H1 (cell line): Measurements from ENCODE around the gene SLC25A21. TPM values are rescaled to one million over a fixed set of nuclear protein-coding genes. Genes with fewer than 3 reads are reported as not detected.

ENCODE experiments used
- CTCF ChIA-PET: fragments of 300-600 bp; sonication (Branson Sonifier 250); formaldehyde crosslinking; loops from one replicate; lab custom pipeline; 2021; ENCODE audit not compliant: partially characterized antibody; lab: Charles Lee
- POLR2A ChIA-PET: fragments of 300-600 bp; sonication (Branson Sonifier 250); formaldehyde crosslinking; loops from one replicate; lab custom pipeline; 2021; ENCODE audit warnings: inconsistent platforms; ENCODE audit not compliant: partially characterized antibody; lab: Charles Lee
- DNase-seq, 2 experiments: peaks; one replicate each; pipeline versions ENCODE4 v3.0.0 to v3.0.0-alpha.2; 2010 to 2022; ENCODE audit warnings: low spot score in 2 of 2, low read depth in 1 of 2, mixed read lengths in 1 of 2
- FAIRE-seq: peaks from 2 replicates; lab custom pipeline; 2011; peaks lifted over from hg19 to GRCh38; lab: Jason Lieb, UNC
- H2AFZ ChIP-seq: 2 replicates; pipeline ENCODE4 v1.8.1; 2012; ENCODE audit warnings: low read length, inconsistent platforms
- H2AK5ac ChIP-seq: 2 replicates; pipeline ENCODE4 v1.6.1; 2013; ENCODE audit warnings: low read depth, low read length
- H2BK120ac ChIP-seq: replicated peaks from 2 replicates; pipeline ENCODE3; 2013; ENCODE audit warnings: low read depth, low read length, inconsistent platforms
- H2BK12ac ChIP-seq: 2 replicates; pipeline ENCODE4 v1.6.1; 2013; ENCODE audit warnings: low read depth, low read length
- H2BK15ac ChIP-seq: 2 replicates; pipeline ENCODE4 v1.6.1; 2013; ENCODE audit warnings: low read length
- H2BK20ac ChIP-seq: 2 replicates; pipeline ENCODE4 v1.6.1; 2013; ENCODE audit warnings: low read length
- H2BK5ac ChIP-seq: 2 replicates; pipeline ENCODE4 v1.6.1; 2013; ENCODE audit warnings: low read depth, low read length
- H3K14ac ChIP-seq: 2 replicates; pipeline ENCODE4 v1.6.1; 2013; ENCODE audit warnings: inconsistent platforms; ENCODE audit not compliant: insufficient read length
- H3K18ac ChIP-seq: 2 replicates; pipeline ENCODE4 v1.6.1; 2013; ENCODE audit warnings: low read length; ENCODE audit errors: extremely low read depth
- H3K23ac ChIP-seq: 2 replicates; pipeline ENCODE4 v1.6.1; 2013; ENCODE audit warnings: inconsistent platforms; ENCODE audit not compliant: insufficient read length
- H3K23me2 ChIP-seq: 2 replicates; pipeline ENCODE4 v1.6.1; 2013; ENCODE audit warnings: low read depth, low read length
- H3K27ac ChIP-seq: 2 replicates; pipeline ENCODE4 v1.6.1; 2011; ENCODE audit warnings: low read depth, low read length, inconsistent platforms
- H3K27me3 ChIP-seq, 4 experiments: replicated peaks in 1 of 4; 1 replicate in 1 of 4; 2 replicates in 3 of 4; pipeline versions ENCODE4 v1.6.1 to v1.8.1; 2011 to 2013; ENCODE audit warnings: low read length in 3 of 4, mild to moderate bottlenecking in 3 of 4, inconsistent platforms in 2 of 4, mixed read lengths in 2 of 4, moderate library complexity in 1 of 4; ENCODE audit not compliant: control insufficient read depth in 3 of 4, insufficient read depth in 3 of 4; ENCODE audit errors: extremely low read depth in 1 of 4
- H3K36me3 ChIP-seq, 4 experiments: 2 replicates each; pipeline versions ENCODE4 v1.6.1 to v1.8.1; 2011 to 2013; ENCODE audit warnings: mild to moderate bottlenecking in 4 of 4, low read length in 3 of 4, moderate library complexity in 2 of 4, control low read depth in 1 of 4, inconsistent platforms in 1 of 4; ENCODE audit not compliant: insufficient read depth in 4 of 4, control insufficient read depth in 2 of 4
- H3K4ac ChIP-seq: replicated peaks from 2 replicates; pipeline ENCODE3; 2013; ENCODE audit warnings: low read length, low read depth, mixed read lengths, inconsistent platforms; ENCODE audit not compliant: insufficient read length
- H3K4me1 ChIP-seq, 4 experiments: replicated peaks in 1 of 4; 1 replicate in 1 of 4; 2 replicates in 3 of 4; pipeline versions ENCODE4 v1.6.1 to v1.8.1; 2011 to 2013; ENCODE audit warnings: low read length in 3 of 4, inconsistent platforms in 2 of 4, mixed read lengths in 1 of 4; ENCODE audit not compliant: insufficient read depth in 4 of 4, control insufficient read depth in 3 of 4
- H3K4me2 ChIP-seq, 2 experiments: 2 replicates each; pipeline versions ENCODE4 v1.6.1 to v1.8.1; 2011 to 2013; ENCODE audit warnings: low read depth in 2 of 2, low read length in 2 of 2, control low read depth in 1 of 2, inconsistent platforms in 1 of 2, mild to moderate bottlenecking in 1 of 2; ENCODE audit not compliant: insufficient read depth in 1 of 2
- H3K4me3 ChIP-seq, 4 experiments: fragments of 200-600, 300-600 bp in 1 of 4; sonication (generic), shearing (Covaris generic), sonication (Bioruptor Twin) in 1 of 4; 2 replicates each; pipeline versions ENCODE4 v1.5.1 to v1.8.1; 2011 to 2016; ENCODE audit warnings: low read length in 4 of 4, low read depth in 3 of 4, control low read depth in 2 of 4, inconsistent platforms in 2 of 4, mild to moderate bottlenecking in 2 of 4, mixed read lengths in 1 of 4, moderate library complexity in 1 of 4; ENCODE audit not compliant: insufficient read depth in 2 of 4; ENCODE audit errors: extremely low read depth in 1 of 4
- H3K56ac ChIP-seq: replicated peaks from 2 replicates; pipeline ENCODE3; 2013; ENCODE audit warnings: low read depth, mild to moderate bottlenecking, mixed read lengths, low read length, inconsistent platforms; ENCODE audit not compliant: insufficient read length
- H3K79me1 ChIP-seq: 2 replicates; pipeline ENCODE4 v1.6.1; 2013; ENCODE audit warnings: low read depth, low read length, control low read depth
- H3K79me2 ChIP-seq, 2 experiments: 2 replicates each; pipeline versions ENCODE4 v1.6.1 to v1.8.1; 2012 to 2013; ENCODE audit warnings: low read length in 2 of 2, mild to moderate bottlenecking in 2 of 2, inconsistent platforms in 1 of 2; ENCODE audit not compliant: insufficient read depth in 2 of 2, control insufficient read depth in 1 of 2
- H3K9ac ChIP-seq, 4 experiments: replicated peaks in 1 of 4; 1 replicate in 1 of 4; 2 replicates in 3 of 4; pipeline versions ENCODE4 v1.6.1 to v1.8.1; 2011 to 2013; ENCODE audit warnings: low read depth in 3 of 4, low read length in 3 of 4, control low read depth in 2 of 4, mild to moderate bottlenecking in 2 of 4, moderate library complexity in 2 of 4, inconsistent platforms in 1 of 4; ENCODE audit errors: extremely low read depth in 1 of 4
- H3K9me3 ChIP-seq, 2 experiments: 2 replicates each; pipeline versions ENCODE4 v1.6.1 to v1.8.1; 2012 to 2013; ENCODE audit warnings: mild to moderate bottlenecking in 2 of 2, moderate library complexity in 2 of 2, control low read depth in 1 of 2, inconsistent platforms in 1 of 2, low read depth in 1 of 2, low read length in 1 of 2, mixed read lengths in 1 of 2; ENCODE audit not compliant: insufficient read depth in 2 of 2
- H4K20me1 ChIP-seq, 2 experiments: replicated peaks in 1 of 2; 2 replicates each; pipeline versions ENCODE3 to v1.8.1; 2011 to 2013; ENCODE audit warnings: inconsistent platforms in 2 of 2, low read length in 2 of 2, mild to moderate bottlenecking in 1 of 2; ENCODE audit not compliant: insufficient read depth in 2 of 2, control insufficient read depth in 1 of 2
- H4K5ac ChIP-seq: 2 replicates; pipeline ENCODE4 v1.6.1; 2013; ENCODE audit warnings: low read length, low read depth, mixed read lengths, inconsistent platforms; ENCODE audit not compliant: insufficient read length
- H4K8ac ChIP-seq: 2 replicates; pipeline ENCODE4 v1.8.0; 2013; ENCODE audit warnings: mild to moderate bottlenecking, moderate library complexity, low read length, inconsistent platforms; ENCODE audit not compliant: insufficient read depth; ENCODE audit errors: extremely low read depth
- H4K91ac ChIP-seq: replicated peaks from 2 replicates; pipeline ENCODE3; 2013; ENCODE audit warnings: low read length, mixed read lengths, inconsistent platforms; ENCODE audit not compliant: insufficient read length
- BACH1 ChIP-seq: IDR thresholded peaks from 2 replicates; pipeline ENCODE4 v1.6.1; 2012; ENCODE audit warnings: low read length, improper control_type of control experiment
- CEBPB ChIP-seq: IDR thresholded peaks from 2 replicates; pipeline ENCODE4 v1.6.1; 2012; ENCODE audit warnings: low read depth, low read length
- CREB1 ChIP-seq: IDR thresholded peaks from 2 replicates; pipeline ENCODE4 v1.6.1; 2012; ENCODE audit warnings: inconsistent platforms
- EP300 ChIP-seq, 2 experiments: IDR thresholded peaks; 1 replicate in 1 of 2; 2 replicates in 1 of 2; pipeline ENCODE4 v1.6.1; 2011 to 2012; ENCODE audit warnings: low read depth in 2 of 2, low read length in 2 of 2, mild to moderate bottlenecking in 2 of 2, borderline replicate concordance in 1 of 2, inconsistent platforms in 1 of 2, moderate library complexity in 1 of 2
- GABPA ChIP-seq: IDR thresholded peaks from 2 replicates; pipeline ENCODE4 v1.6.1; 2011; ENCODE audit warnings: mild to moderate bottlenecking, low read length, moderate library complexity, borderline replicate concordance; ENCODE audit not compliant: insufficient read depth
- PHF8 ChIP-seq: fragments of 200-600 bp; sonication (generic); conservative IDR thresholded peaks from 2 replicates; pipeline ENCODE4 v1.7.1; 2012; ENCODE audit warnings: low read depth, mild to moderate bottlenecking, inconsistent platforms, low read length, moderate library complexity
- POLR2A ChIP-seq, 2 experiments: IDR thresholded peaks; 1 replicate in 1 of 2; 2 replicates in 1 of 2; pipeline ENCODE4 v1.6.1; 2011; ENCODE audit warnings: low read depth in 2 of 2, low read length in 2 of 2, mild to moderate bottlenecking in 2 of 2; ENCODE audit errors: control extremely low read depth in 1 of 2
- RBBP5 ChIP-seq: IDR thresholded peaks from 2 replicates; pipeline ENCODE4 v1.7.1; 2012; ENCODE audit warnings: low read depth, mild to moderate bottlenecking, inconsistent platforms, low read length, moderate library complexity, borderline replicate concordance
- RXRA ChIP-seq: IDR thresholded peaks from 2 replicates; pipeline ENCODE4 v1.6.1; 2011; ENCODE audit warnings: low read depth, mild to moderate bottlenecking, low read length, moderate library complexity; ENCODE audit not compliant: insufficient read depth
- SIX5 ChIP-seq: IDR thresholded peaks from 2 replicates; pipeline ENCODE4 v1.6.1; 2011; ENCODE audit warnings: mild to moderate bottlenecking, low read depth, low read length
- SP4 ChIP-seq: IDR thresholded peaks from 2 replicates; pipeline ENCODE4 v1.6.1; 2012; ENCODE audit warnings: low read length, inconsistent platforms
- TEAD4 ChIP-seq: IDR thresholded peaks from 2 replicates; pipeline ENCODE4 v1.6.1; 2012; ENCODE audit warnings: low read depth, low read length, inconsistent platforms, mixed read lengths
- USF2 ChIP-seq: IDR thresholded peaks from 2 replicates; pipeline ENCODE4 v1.6.1; 2011; ENCODE audit warnings: low read length, improper control_type of control experiment
- YY1 ChIP-seq: IDR thresholded peaks from 2 replicates; pipeline ENCODE4 v1.6.1; 2011; ENCODE audit warnings: low read depth, mild to moderate bottlenecking, low read length
- WGBS, 2 experiments: shearing (Covaris generic) in 1 of 2; methylation state at CpG; one replicate each; pipeline versions ENCODE4 v1.1.6 to v1.1.7; 2013 to 2015; ENCODE audit warnings: low lambda C conversion rate in 2 of 2, mixed read lengths in 2 of 2, inconsistent platforms in 1 of 2, low coverage in 1 of 2, missing lambda C conversion rate in 1 of 2; ENCODE audit not compliant: insufficient replicate concordance in 2 of 2, insufficient coverage in 1 of 2, insufficient read length in 1 of 2; ENCODE audit errors: extremely low coverage in 1 of 2, missing lambda C conversion rate in 1 of 2; 5-methylcytosine and 5-hydroxymethylcytosine counted together
- polyA plus RNA-seq, 7 experiments: library from polyadenylated mRNA; depleted of rRNA in 3 of 7; stranded (reverse) in 5 of 7; unstranded in 2 of 7; fragments of >200 nt in 5 of 7; fragments of 200-250 nt in 2 of 7; gene quantifications; 1 replicate in 5 of 7; 2 replicates in 1 of 7; 4 replicates in 1 of 7; pipeline versions ENCODE4 v1.2.1 to v1.2.3, GENCODE V29; 2011 to 2013; ENCODE audit warnings: missing spikeins in 2 of 7, mixed read lengths in 2 of 7
- total RNA-seq: library from RNA; stranded (reverse); fragmentation: NEBNext Ultra II Directional; extraction: Animal tissue kit (Norgen Biotek cat#: 25700); gene quantifications from 2 replicates; pipeline ENCODE4 v1.2.1, GENCODE V29; 2021

SLC25A21 gene
- total and polyA plus RNA-seq, 2 of the 8 experiments (the other 6 are each of a cell fraction or from before 2014, with no cell fraction given) = 6.9 to 15.7 TPM

GRCh38 chr14:37122288-37122687 lies 50.1 kb downstream of the SLC25A21 start:
- CTCF ChIA-PET = interaction anchor here (1.5 kb wide), 1 partner anchor 33 kb away, joined by 3 read pairs; no protein-coding TSS in a partner anchor
- Histone ChIP-seq H3K23me2 (no peaks in the 10 kb centered on the region), H3K18ac (no peak overlapping the region), H2BK12ac (no peak overlapping the region), H2BK15ac (no peak overlapping the region), H2BK20ac (no peak overlapping the region), H4K20me1 (no peaks in the 10 kb centered on the region), H2BK120ac (no peak overlapping the region), H3K79me2 (no peaks in the 10 kb centered on the region), H3K36me3 (no peaks in the 10 kb centered on the region), H3K27ac (no peak overlapping the region), H3K9ac (no peak overlapping the region), H2BK5ac (no peak overlapping the region), H4K91ac (no peak overlapping the region), H3K9me3 (no peaks in the 10 kb centered on the region; a peak in 1 of 4 replicates), H3K27me3 (no peaks in the 10 kb centered on the region), H4K5ac (no peak overlapping the region), H4K8ac (no peak overlapping the region), H3K4me2 (no peak overlapping the region), H3K4me3 (no peak overlapping the region), H2AK5ac (no peak overlapping the region), H3K23ac (no peak overlapping the region), H3K14ac (no peak overlapping the region), H3K79me1 (no peaks in the 10 kb centered on the region), H3K4ac (no peak overlapping the region), H2AFZ (no peak overlapping the region), H3K56ac (no peak overlapping the region), H3K4me1 (peaks cover 0 to 3% (median 0%) of the 10 kb centered on the region in 4 experiments; a peak in 1 of 7 replicates)
- FAIRE-seq (no peak), DNase-seq (no peak)
- WGBS, 2 experiments = 82% methylated on average over 3 of the region's 3 CpGs; no CpG with 5 or more reads in 1 of the 2 experiments
- POLR2A ChIA-PET = no interaction called here
- TF ChIP-seq RBBP5 = no peak
- no peak for TF ChIP-seq EP300 (IDR thresholded peaks at IDR 0.05; ENCODE audit: borderline replicate concordance in 1 of 2, low read depth in 2 of 2, low read length in 2 of 2)
- TF ChIP-seq YY1 = no peak
- TF ChIP-seq BACH1 = no peak
- TF ChIP-seq PHF8 = no peak
- TF ChIP-seq GABPA = no peak
- no peak for TF ChIP-seq RXRA
- no peak for TF ChIP-seq POLR2A (IDR thresholded peaks at IDR 0.05; ENCODE audit: control extremely low read depth in 1 of 2, low read depth in 2 of 2, low read length in 2 of 2)
- no peak for TF ChIP-seq TEAD4
- TF ChIP-seq SP4 = no peak
- TF ChIP-seq CREB1 = no peak
- no peak for TF ChIP-seq SIX5
- no peak for TF ChIP-seq CEBPB
- TF ChIP-seq USF2 = no peak
